GM12878 (cell line): ENCODE data around the gene MAP7.

Source experiments
- ATF2 ChIP-seq: IDR thresholded peaks from 2 replicates; pipeline ENCODE4 v1.6.1; 2012; ENCODE audit warnings: low read length, inconsistent platforms
- CEBPB ChIP-seq, 2 experiments: fragments of 150-350 bp in 1 of 2; IDR thresholded peaks; 2 replicates each; pipeline ENCODE4 v1.6.1; 2012 to 2014; ENCODE audit warnings: low read depth in 2 of 2, low read length in 2 of 2, borderline replicate concordance in 1 of 2, inconsistent platforms in 1 of 2
- CTCF ChIP-seq, 3 experiments: IDR thresholded peaks in 2 of 3; conservative IDR thresholded peaks in 1 of 3; 2 replicates each; pipeline ENCODE4 v1.5.1; 2011; ENCODE audit warnings: low read depth in 3 of 3, low read length in 3 of 3, mild to moderate bottlenecking in 3 of 3, control low read depth in 2 of 3, moderate library complexity in 2 of 3, inconsistent platforms in 1 of 3, mixed read lengths in 1 of 3; ENCODE audit not compliant: control insufficient read depth in 2 of 3, insufficient read depth in 1 of 3; ENCODE audit errors: extremely low read depth in 1 of 3
- E2F4 ChIP-seq: IDR thresholded peaks from 2 replicates; pipeline ENCODE4 v1.6.1; 2012; ENCODE audit warnings: low read depth, low read length, improper control_type of control experiment
- JUNB ChIP-seq: IDR thresholded peaks from 2 replicates; pipeline ENCODE4 v1.6.1; 2016; ENCODE audit warnings: antibody characterized with exemption, mild to moderate bottlenecking
- POLR2AphosphoS5 ChIP-seq: IDR thresholded peaks from 2 replicates; pipeline ENCODE4 v1.6.1; 2011; ENCODE audit warnings: mild to moderate bottlenecking, low read length, inconsistent platforms
- SMAD5 ChIP-seq: IDR thresholded peaks from 2 replicates; pipeline ENCODE4 v1.6.1; 2016; ENCODE audit warnings: antibody characterized with exemption, low read depth

- no peak for TF ChIP-seq POLR2AphosphoS5
- no peak for TF ChIP-seq JUNB
- no peak for TF ChIP-seq E2F4
- no peak for TF ChIP-seq CTCF (IDR thresholded peaks at IDR 0.05 in 2 of 3, conservative IDR thresholded peaks at IDR 0.05 in 1 of 3; ENCODE audit: control insufficient read depth in 2 of 3, extremely low read depth in 1 of 3, insufficient read depth in 1 of 3, low read depth in 3 of 3, low read length in 3 of 3)
- TF ChIP-seq CEBPB (IDR thresholded peaks at IDR 0.05; ENCODE audit: borderline replicate concordance in 1 of 2, low read depth in 2 of 2, low read length in 2 of 2): no peak
- no peak for TF ChIP-seq SMAD5
- no peak for TF ChIP-seq ATF2
Observed at GRCh38 chr6:136534268-136534667, 16.0 kb downstream of the MAP7 start.
